Gastrocnemius medialis (tissue), 4 donors: ENCODE results near the gene DDX56.

ENCODE experiments used
- POLR2A ChIP-seq, 2 donors: fragments of 450-650 bp; IDR thresholded peaks; one replicate each; pipeline ENCODE4 v1.6.1; 2017; ENCODE audit warnings: antibody characterized with exemption in 2 of 2, mild to moderate bottlenecking in 2 of 2, moderate library complexity in 2 of 2
- TF ChIP-seq, protein P1 (sequence below), 5 experiments: fragments of 450-650 bp in 3 of 5; fragments of 200-600 bp in 2 of 5; sonication (generic) in 2 of 5; IDR thresholded peaks in 4 of 5; conservative IDR thresholded peaks in 1 of 5; 1 replicate in 4 of 5; 2 replicates in 1 of 5; pipeline ENCODE4 v1.5.1; 2016 to 2019; ENCODE audit warnings: antibody characterized with exemption in 5 of 5, mild to moderate bottlenecking in 3 of 5, moderate library complexity in 3 of 5

GRCh38 chr7:44564606-44565005 lies 9.1 kb downstream of the DDX56 start:
- TF ChIP-seq POLR2A (IDR thresholded peaks at IDR 0.05), result no peak
- TF ChIP-seq, protein P1, sequence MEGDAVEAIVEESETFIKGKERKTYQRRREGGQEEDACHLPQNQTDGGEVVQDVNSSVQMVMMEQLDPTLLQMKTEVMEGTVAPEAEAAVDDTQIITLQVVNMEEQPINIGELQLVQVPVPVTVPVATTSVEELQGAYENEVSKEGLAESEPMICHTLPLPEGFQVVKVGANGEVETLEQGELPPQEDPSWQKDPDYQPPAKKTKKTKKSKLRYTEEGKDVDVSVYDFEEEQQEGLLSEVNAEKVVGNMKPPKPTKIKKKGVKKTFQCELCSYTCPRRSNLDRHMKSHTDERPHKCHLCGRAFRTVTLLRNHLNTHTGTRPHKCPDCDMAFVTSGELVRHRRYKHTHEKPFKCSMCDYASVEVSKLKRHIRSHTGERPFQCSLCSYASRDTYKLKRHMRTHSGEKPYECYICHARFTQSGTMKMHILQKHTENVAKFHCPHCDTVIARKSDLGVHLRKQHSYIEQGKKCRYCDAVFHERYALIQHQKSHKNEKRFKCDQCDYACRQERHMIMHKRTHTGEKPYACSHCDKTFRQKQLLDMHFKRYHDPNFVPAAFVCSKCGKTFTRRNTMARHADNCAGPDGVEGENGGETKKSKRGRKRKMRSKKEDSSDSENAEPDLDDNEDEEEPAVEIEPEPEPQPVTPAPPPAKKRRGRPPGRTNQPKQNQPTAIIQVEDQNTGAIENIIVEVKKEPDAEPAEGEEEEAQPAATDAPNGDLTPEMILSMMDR (IDR thresholded peaks at IDR 0.05 in 4 of 5, conservative IDR thresholded peaks at IDR 0.05 in 1 of 5), result no peak
